GM18870 (cell line): ENCODE measurements around the gene DCAF10.
A peak's percentile ranks its signal among the peaks of the same experiment; 100 is the strongest.
"Not testable (repeated sequence)": the region's sequence is repeated elsewhere in the genome, so short reads cannot be mapped to it uniquely, and the experiment has no call there.

Experiments used
- ATAC-seq: cut with Tn5 transposase; IDR thresholded peaks from one replicate; pipeline ENCODE4 v1.9.1; 2021; ENCODE audit warnings: moderate library complexity; ENCODE audit not compliant: unreplicated experiment

Gene DCAF10, protein sequence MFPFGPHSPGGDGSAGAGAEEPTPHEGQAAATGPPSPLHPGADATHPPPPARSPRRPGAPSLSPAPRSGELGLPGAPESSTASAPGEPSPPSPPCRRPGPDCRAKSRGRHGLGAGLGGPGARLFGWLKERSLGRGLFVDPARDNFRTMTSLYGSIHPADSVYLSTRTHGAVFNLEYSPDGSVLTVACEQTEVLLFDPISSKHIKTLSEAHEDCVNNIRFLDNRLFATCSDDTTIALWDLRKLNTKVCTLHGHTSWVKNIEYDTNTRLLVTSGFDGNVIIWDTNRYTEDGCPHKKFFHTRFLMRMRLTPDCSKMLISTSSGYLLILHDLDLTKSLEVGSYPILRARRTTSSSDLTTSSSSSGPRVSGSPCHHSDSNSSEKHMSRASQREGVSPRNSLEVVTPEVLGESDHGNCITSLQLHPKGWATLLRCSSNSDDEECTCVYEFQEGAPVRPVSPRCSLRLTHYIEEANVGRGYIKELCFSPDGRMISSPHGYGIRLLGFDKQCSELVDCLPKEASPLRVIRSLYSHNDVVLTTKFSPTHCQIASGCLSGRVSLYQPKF

DNA sequence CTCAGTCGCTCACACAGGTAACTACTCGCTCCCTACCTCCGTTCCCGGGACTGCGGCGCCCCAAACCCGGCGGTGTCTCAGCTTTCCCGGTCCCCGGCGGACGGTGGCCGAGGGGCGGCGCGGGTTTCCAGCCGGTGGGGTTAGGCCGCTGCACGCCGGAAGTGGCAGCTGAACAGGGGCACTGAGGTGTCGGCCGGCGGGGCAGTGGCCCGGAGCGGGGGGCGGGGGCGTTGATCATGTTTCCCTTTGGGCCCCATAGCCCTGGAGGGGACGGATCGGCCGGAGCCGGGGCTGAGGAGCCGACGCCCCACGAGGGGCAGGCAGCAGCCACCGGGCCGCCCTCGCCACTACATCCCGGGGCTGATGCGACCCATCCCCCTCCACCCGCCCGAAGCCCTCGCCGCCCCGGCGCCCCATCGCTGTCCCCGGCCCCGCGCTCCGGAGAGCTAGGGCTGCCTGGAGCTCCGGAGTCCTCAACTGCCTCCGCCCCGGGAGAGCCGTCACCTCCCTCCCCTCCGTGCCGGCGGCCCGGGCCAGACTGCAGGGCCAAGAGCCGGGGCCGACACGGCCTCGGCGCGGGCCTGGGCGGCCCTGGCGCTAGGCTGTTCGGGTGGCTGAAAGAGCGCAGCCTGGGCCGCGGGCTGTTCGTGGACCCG is at the start of gene DCAF10:
DCAF10 (plus strand) TSS at position 167 of the 656 bp plus-strand sequence; CDS start at position 237, 70 bp downstream.
- peak; percentile 38 for ATAC-seq

DNA sequence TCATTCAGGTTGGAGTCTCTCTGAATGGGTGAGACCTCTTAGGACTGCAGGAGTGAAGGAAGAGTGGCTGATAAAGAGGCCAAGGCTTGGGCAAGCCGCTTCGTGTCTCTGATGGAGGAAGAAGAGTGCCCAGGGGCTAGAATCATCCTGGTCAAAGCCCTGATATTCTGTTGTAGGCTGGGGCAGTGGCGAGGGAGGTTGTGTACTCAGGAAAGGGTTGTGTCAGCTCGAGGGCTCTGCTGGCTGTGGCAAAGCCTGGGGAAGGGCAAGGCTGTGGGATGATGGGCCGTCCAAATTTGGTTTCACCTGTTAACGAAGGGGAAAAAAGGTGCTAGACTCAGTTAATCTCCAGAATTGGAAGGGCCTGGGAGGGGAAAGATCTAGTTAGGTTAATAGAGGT is 49.4 kb upstream of the DCAF10 start:
- no peak for ATAC-seq

DNA sequence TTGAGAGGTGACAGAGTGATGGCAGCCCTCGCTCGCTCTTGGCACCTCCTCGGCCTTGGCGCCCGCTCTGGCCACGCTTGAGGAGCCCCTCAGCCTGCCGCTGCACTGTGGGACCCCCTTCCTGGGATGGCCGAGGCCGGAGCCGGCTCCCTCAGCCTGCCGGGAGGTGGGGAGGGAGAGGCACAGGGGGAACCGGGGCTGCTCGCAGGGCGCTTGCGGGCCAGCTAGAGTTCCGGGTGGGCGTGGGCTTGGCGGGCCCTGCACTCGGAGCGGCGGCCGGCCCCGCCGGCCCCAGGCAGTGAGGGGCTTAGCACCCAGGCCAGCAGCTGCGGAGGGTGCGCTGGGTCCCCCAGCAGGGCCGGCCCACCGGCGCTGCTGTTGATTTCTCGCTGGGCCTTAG is 48.9 kb upstream of the DCAF10 start:
- ATAC-seq: not testable (repeated sequence)

DNA sequence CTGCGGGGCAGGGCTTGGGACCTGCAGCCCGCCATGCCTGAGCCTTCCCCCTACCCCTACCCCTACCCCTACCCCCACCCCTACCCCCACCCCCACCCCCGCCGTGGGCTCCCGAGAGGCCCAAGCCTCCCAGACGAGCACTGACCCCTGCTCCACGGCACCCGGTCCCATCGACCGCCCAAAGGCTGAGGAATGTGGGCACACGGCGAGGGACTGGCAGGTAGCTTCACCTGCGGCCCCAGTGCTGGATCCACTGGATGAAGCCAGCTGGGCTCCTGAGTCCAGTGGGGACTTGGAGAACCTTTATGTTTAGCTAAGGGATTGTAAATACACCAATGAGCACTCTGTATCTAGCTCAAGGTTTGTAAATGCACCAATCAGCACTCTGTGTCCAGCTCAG is 48.5 kb upstream of the DCAF10 start:
- not testable (repeated sequence) for ATAC-seq

DNA sequence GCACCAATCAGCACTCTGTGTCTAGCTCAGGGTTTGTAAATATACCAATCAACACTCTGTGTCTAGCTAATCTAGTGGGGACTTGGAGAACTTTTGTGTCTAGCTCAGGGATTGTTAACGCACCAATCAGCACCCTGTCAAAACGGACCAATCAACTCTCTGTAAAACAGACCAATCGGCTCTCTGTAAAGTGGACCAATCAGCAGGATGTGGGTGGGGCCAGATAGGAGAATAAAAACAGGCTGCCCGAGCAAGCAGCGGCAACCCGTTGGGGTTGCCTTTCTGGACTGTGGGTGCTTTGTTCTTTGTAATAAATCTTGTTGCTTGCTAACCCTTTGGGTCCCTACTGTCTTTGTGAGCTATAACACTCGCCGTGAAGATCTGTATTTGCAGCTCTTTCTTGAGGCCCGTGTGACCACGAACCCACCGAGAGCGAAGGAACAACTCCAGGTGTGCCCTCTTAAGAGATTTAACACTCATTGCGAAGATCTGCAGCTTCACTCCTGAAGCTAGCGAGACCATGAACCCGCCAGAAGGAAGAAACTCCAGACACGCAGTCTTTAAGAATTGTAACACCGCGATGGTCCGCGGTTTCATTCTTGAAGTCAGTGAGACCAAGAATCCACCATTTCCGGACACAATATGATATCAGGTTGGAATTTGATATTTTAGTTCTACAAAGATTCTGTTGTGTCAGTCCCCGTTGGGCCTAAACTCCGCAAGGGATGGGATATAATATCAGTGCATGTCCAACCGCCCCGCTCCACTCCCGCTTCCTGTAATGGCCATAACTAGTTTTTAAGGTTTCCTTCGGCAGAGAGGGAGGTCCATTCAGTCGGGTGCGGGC is 47.7 kb upstream of the DCAF10 start:
- ATAC-seq: no peak

DNA sequence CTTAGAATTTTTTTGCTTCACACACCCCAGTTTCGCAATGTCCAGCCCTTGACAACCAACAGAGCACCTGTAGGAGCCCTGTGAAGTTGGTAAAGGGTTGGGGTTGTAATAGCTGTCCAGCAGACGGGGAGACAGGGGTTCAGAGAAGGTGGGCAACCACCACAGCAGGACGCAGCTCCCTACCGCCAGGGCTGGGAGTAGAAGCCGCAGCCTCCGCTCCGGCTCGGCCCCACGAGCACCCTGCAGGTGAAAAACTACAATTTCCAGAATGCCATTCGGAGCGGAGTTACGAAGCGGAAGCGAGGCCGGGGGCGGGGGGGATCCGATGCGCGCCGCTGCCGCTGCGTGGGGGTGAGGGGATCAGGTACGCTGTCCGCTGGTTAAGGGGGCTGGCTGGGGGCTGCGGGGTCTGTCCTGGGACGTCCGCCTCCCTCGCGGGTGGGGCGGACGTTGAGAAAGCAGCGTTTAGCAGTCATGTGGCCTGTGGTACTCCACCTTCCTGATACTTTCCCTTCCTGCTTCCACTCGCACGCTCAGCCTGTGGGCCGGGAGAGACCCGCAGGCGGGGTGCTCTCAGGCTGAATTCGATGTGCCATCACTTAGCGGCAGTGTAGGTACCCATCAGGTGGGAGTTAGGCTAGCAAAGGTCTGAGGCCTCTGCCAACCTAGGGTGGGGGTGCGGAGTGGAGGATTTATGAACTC is 47.0 kb upstream of the DCAF10 start, which contains the start of gene TRMT10B:
TRMT10B (plus strand) TSS at position 317 of the 702 bp plus-strand sequence. CDS start 8,127 bp downstream, outside the sequence.
- ATAC-seq: peak; percentile 78

DNA sequence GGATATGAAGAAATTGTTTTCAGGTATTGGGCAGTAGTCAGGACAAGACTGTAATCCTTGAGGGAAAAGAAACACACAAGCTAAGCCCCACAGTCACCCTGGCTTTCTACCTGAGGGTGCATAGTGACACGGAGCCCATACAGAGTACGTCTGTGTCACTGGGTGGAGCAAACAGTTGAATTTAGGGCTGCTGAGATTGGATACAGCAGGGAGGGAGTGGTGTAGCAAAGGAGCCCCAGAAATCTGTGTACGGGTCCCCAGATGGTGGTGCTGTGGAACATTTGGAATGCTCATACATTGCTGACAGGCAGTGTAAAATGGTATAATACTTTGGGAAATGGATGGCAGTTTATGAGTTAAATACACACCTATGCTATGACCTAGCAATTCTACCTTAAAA is 41.9 kb upstream of the DCAF10 start:
- no peak for ATAC-seq

DNA sequence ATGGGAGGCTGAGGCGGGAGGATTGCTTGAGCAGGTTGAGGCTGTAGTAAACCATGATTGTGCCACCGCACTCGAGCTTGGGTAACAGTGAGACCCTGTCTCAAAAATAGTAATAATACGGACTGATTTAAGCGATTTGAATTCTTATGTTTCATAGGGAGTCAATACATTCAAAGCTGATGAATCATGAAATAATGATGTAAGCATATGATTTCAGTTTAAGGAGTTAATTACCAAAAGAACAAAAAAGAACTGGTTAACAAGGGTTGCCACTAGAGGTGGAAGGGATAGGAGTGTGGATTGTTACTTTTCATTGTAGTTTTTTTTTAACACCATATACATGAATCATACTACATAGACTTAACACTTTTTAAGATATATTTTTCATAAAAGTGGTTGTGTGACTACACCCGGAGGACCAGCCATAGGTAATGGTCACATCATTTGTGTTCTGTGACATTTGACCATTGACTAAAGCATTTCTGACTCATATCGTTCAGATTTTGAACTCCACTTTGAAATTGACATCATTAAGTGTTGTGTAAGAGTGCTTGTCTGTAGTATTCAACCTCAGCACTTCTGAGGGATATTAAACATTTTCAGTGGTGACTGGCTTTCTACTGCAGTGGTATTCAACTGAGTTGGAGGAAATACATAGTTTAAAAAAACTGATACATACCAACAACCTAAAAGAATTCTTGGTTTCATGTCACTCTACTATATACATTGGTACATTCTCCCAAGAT is 40.0 kb upstream of the DCAF10 start:
- ATAC-seq: no peak

DNA sequence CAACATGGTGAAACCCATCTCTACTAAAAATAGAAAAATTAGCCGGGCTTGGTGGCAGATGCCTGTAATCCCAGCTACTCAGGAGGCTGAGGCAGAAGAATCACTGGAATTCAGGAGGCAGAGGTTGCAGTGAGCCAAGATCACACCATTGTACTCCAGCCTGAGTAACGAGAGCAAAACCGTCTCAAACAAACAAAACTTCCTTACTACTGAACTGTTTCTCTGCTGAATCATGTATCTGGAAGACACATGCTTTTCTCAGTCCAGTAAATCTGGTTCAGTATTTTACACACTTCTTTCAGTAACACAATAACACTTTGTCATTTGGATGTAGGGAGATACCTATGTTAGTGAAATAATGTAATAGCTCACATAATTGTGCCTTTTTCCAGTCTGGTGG is 39.1 kb upstream of the DCAF10 start:
- ATAC-seq: no peak

DNA sequence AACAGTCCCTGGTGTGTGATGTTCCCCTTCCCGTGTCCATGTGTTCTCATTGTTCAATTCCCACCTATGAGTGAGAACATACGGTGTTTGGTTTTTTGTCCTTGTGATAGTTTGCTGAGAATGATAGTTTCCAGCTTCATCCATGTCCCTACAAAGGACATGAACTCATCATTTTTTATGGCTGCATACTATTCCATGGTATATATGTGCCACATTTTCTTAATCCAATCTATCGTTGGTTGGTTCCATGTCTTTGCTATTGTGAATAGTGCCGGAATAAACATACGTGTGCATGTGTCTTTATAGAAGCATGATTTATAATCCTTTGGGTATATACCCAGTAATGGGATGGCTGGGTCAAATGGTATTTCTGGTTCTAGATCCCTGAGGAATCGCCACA is 35.3 kb upstream of the DCAF10 start:
- ATAC-seq: not testable (repeated sequence)

DNA sequence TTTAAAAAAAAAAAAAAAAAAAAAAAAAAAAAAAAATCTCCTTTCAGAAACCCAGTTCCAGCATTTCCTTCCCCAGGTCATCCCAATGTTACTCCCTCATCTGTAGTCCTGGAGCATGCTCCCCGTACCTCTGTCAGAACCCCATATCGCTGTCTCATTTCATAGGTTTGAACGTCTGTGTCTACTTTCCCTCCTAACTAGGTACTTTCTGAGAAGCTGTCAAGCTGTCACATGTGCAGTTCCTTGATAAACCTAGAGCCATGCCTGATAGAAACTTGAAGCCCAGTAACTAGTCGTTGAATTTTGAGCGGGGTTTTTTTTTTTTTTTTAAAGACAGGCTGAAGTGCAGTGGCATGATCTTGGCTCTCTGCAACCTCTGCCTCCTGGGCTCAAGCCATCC is 31.3 kb upstream of the DCAF10 start:
- ATAC-seq: no peak

DNA sequence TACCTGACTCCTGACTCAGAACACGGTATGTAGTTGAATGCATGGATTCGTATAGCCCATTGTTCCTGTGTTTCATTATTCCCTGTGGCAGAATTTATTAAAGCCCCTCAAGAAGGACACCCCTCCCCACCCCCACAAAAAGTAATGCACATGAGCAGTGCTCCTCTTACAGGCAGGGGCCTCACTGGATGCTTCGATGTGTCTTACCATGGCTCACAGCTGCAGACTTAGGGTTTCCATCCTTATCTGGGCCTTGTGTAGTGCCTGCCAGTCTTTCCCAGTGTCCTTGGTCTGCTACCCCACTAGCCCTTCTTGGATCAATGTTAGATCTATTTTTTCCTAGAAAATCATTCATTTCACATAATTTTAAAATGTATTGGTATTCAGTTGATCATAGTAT is 30.6 kb upstream of the DCAF10 start:
- no peak for ATAC-seq

DNA sequence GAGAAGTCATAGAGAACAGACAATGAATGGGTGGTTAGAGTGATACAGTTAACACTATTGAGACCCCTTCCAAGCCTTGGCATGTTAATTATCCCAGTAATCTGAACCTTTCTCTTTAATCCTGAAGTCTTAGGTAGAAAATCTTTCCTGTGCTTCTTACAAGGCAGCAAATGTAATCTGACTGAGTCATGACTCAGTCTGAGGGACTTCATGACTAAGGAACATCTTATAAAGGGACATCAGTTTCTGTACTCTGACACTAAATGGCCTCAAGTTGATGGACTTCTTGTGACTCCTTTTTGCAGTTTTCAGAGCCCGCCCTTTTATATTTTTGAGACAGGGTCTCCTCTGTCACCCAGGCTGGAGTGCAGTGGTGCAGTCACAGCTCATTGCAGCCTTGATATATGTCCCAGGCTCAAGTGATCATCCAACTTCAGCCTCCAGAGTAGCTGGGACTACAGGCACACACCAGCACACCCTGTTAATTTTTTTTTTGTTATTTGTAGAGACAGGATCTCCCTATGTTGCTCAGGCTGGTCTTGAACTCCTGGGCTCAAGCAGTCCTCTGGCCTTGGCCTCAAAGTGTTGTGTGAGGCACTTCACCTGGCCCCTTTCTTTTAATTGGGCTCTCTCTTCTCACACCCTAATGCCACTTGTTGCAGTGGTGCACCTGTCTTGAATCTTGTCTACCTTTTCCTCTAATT is 25.2 kb upstream of the DCAF10 start:
- no peak for ATAC-seq

DNA sequence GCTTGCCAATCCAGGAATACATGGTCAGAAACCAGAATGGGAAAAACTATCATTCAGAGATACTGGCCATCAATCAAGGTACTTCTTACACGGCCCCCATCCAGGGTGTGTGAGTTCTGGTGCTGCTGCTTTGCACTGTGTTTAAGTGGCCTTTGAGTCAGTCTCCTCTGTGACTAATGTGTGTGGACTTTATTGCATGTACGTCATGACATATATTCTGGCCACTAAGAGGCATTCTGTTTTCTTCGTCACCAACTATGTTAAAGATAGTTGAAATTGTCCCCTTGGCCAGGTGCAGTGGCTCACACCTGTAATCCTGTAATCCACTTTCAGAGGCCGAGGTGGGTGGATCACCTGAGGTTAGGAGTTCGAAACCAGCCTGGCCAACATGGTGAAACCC is 24.3 kb upstream of the DCAF10 start:
- ATAC-seq: no peak

DNA sequence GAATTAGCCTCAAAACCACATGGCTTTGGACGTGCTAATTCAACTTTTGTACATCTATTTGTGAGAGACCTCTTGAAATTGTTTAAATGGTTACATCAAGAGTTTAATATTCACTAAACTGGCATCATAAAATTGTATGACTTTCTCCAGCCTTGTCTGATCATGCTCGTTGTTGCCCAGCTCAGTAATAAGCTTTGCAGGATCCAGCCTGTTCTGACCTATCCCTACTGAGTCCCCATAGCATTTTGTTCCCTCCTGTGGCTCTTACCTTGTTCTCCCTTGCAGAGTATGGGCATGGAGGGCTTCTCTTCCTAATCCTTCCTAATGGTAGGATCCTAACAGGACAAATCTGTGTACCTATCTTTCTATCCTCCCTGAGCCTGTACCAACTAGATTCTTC is 22.1 kb upstream of the DCAF10 start:
- no peak for ATAC-seq

DNA sequence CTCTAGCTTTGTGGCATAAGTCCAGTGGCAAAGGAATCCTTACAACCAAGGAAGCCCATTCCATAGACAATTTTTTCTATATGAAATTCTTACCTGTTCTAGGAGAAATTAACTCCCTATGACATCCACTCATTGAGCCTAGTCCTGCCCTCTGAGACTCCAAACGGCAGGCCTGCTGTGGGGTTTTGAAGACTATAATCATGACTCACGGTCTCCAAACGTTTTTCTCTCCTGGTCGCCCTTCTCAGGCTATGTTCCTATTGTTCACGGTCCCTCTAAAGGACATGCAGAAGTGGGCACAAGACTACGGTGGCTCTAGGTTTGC is 16.3 kb upstream of the DCAF10 start:
- ATAC-seq: no peak

DNA sequence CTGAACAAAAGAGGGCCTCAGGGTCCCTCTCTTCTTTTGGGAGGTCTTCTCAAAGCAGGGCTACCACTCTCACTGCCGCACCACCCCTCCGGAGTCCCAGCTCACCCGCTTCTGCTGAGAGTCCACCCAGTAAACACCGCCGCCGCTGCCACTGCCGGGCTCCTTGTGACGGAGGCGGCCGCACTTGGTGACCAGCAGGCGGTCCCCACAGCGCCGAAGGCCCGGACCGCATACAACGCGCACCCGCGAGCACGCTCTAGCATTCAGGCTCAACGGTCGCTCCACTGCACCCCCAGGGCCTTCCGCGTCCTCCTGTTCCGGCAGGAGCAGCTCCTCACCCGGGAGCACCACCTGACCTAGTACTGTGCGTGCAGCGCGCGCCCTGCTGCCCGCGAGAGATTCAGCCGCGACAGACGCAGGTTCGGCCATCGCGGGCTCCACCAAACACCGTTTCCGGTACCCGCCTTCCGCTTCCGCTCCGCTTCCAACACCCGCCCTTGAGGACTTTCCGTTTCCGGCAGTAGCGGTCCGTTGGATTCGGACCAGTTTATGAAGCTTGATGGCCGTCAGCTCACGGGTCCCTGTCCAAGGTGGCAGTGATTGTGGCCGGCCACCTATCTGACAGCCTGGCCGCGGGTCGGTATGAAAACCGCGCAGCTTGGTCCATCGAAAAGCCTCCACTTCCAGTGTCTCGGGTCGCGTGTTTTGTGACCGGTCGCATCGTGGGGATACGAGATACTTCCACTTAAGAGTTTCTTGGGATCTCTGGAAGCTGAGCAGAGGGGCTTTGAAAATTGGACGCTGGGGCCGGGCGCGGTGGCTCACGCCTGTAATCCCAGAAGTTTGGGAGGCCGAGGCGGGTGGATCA is 15.7 kb upstream of the DCAF10 start, which contains the start of gene EXOSC3:
EXOSC3 (minus strand) TSS at position 449 of the 868 bp plus-strand sequence; CDS start at position 429, 20 bp downstream.
- ATAC-seq: peak; percentile 80

DNA sequence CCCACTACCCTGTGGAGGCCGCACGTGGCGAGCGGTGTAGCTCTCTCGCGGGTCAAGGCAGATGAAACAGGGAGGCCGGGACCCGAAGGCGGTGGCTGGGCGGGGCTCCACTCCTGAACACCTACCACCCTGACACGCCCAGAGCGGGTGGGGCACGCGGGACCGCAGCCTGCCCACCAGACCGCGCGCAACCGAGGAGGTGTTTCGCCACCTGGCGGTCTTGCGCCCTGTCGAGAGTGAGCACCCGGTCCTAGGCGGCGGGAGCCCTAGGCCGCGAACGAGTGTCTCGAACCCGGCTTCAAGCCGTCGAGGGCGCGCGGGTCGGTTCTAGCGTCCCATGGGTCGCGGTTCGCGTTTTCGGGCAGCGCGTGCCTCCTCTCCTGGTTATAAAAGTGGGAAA is 13.5 kb upstream of the DCAF10 start:
- no peak for ATAC-seq
